DOHH2 (cell line): Measurements from ENCODE around the gene CSMD2.

Experiments used
- EZH2phosphoT487 ChIP-seq: fragments of 200-600 bp; sonication (generic); IDR thresholded peaks from 2 replicates; pipeline ENCODE4 v1.6.1; 2017; ENCODE audit warnings: borderline replicate concordance, mild to moderate bottlenecking, antibody characterized with exemption, low read length, moderate library complexity, mixed read lengths
- TF ChIP-seq, protein P1 (sequence below): fragments of 200-600 bp; sonication (generic); IDR thresholded peaks from one replicate; pipeline ENCODE4 v1.5.1; 2014; ENCODE audit warnings: antibody characterized with exemption, mild to moderate bottlenecking, low read depth, low read length; ENCODE audit not compliant: poor library complexity, severe bottlenecking

DNA sequence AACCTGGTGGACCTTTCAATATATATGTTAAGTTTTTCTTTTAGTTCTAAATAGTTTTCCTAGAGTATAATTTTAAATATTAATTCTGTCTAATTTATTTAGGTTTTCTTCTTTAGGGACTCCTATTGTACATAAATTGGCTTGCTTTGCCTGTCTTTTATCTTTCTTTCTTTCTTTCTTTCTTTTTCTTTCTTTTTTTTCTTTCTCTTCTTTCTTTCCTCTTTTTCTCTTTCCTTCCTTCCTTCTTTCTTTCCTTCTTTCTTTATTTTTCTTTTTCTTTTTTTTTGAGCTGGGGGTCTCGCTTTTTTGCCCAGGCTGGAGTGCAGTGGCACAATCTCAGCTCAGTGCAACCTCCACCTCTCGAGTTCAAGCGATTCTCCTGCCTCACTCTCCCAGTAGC is 657.4 kb downstream of the CSMD2 start:
- TF ChIP-seq, protein P1, sequence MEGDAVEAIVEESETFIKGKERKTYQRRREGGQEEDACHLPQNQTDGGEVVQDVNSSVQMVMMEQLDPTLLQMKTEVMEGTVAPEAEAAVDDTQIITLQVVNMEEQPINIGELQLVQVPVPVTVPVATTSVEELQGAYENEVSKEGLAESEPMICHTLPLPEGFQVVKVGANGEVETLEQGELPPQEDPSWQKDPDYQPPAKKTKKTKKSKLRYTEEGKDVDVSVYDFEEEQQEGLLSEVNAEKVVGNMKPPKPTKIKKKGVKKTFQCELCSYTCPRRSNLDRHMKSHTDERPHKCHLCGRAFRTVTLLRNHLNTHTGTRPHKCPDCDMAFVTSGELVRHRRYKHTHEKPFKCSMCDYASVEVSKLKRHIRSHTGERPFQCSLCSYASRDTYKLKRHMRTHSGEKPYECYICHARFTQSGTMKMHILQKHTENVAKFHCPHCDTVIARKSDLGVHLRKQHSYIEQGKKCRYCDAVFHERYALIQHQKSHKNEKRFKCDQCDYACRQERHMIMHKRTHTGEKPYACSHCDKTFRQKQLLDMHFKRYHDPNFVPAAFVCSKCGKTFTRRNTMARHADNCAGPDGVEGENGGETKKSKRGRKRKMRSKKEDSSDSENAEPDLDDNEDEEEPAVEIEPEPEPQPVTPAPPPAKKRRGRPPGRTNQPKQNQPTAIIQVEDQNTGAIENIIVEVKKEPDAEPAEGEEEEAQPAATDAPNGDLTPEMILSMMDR, result no peak
- no peak for TF ChIP-seq EZH2phosphoT487
